Panc1 (cell line): ENCODE results near the gene COL26A1. TPM values are rescaled to one million over a fixed set of nuclear protein-coding genes. Genes with fewer than 3 reads are reported as not detected.

Experiments used
- ATAC-seq: fragments of 200-7000 bp; cut with Tn5 transposase; 2 replicates; pipeline ENCODE4 v1.9.1; 2020; ENCODE audit warnings: mild to moderate bottlenecking, moderate library complexity
- BruUV-seq: library from RNA; stranded (reverse); fragments of 400-500 nt; replicated peaks from 2 replicates; lab custom pipeline; 2021; lab: Mats Ljungman, UMichigan
- CTCF ChIA-PET: fragments of 300-600 bp; sonication (Branson Sonifier 250); formaldehyde crosslinking; loops from one replicate; lab custom pipeline; 2022; ENCODE audit warnings: antibody characterized with exemption; lab: Charles Lee
- POLR2A ChIA-PET: fragments of 300-600 bp; sonication (Branson Sonifier 250); formaldehyde crosslinking; loops from one replicate; lab custom pipeline; 2022; ENCODE audit warnings: antibody characterized with exemption; lab: Charles Lee
- DNase-seq: peaks from one replicate; pipeline ENCODE4 v3.0.0-alpha.2; 2010; ENCODE audit warnings: low read depth, low spot score
- H3K27ac ChIP-seq: 2 replicates; pipeline ENCODE4 v1.5.1; 2011; ENCODE audit warnings: mild to moderate bottlenecking, low read length, inconsistent platforms
- H3K27me3 ChIP-seq: fragments of 200-500 bp; sonication (Bioruptor generic); 2 replicates; pipeline ENCODE4 v1.6.0; 2014; ENCODE audit warnings: low read length, inconsistent platforms; ENCODE audit not compliant: control insufficient read depth, insufficient read depth
- H3K36me3 ChIP-seq: fragments of 200-500 bp; sonication (Bioruptor generic); 2 replicates; pipeline ENCODE4 v1.5.1; 2014; ENCODE audit warnings: inconsistent platforms, mild to moderate bottlenecking, low read length, moderate library complexity; ENCODE audit not compliant: control insufficient read depth, insufficient read depth
- H3K4me1 ChIP-seq: 2 replicates; pipeline ENCODE4 v1.5.1; 2011; ENCODE audit warnings: inconsistent platforms, mild to moderate bottlenecking, low read length, moderate library complexity; ENCODE audit not compliant: control insufficient read depth, insufficient read depth
- H3K4me3 ChIP-seq, 2 experiments: 2 replicates each; pipeline ENCODE4 v1.5.1; 2011 to 2012; ENCODE audit warnings: low read depth in 2 of 2, low read length in 2 of 2, mild to moderate bottlenecking in 2 of 2, inconsistent platforms in 1 of 2, moderate library complexity in 1 of 2
- H3K9me3 ChIP-seq: fragments of 200-500 bp; sonication (Bioruptor generic); 2 replicates; pipeline ENCODE4 v1.5.1; 2014; ENCODE audit warnings: low read depth, mild to moderate bottlenecking, inconsistent platforms, low read length, moderate library complexity; ENCODE audit not compliant: control insufficient read depth, insufficient read depth
- POLR2AphosphoS5 ChIP-seq: IDR thresholded peaks from 2 replicates; pipeline ENCODE4 v1.6.1; 2012; ENCODE audit warnings: mild to moderate bottlenecking, low read depth, low read length, moderate library complexity
- SIN3A ChIP-seq: IDR thresholded peaks from 2 replicates; pipeline ENCODE4 v1.6.1; 2012; ENCODE audit warnings: low read depth, mild to moderate bottlenecking, low read length, moderate library complexity, borderline replicate concordance; ENCODE audit not compliant: insufficient read depth
- TCF7L2 ChIP-seq: IDR thresholded peaks from 2 replicates; pipeline ENCODE4 v1.6.1; 2011; ENCODE audit warnings: mild to moderate bottlenecking, low read depth, low read length, inconsistent platforms
- in situ Hi-C: cut with HindIII; loops from 2 replicates; pipeline ENCODE4 v1.10.0; 2016; ENCODE audit warnings: low sequenced_read_pairs, low pct_unique_long_range_greater_than_20kb
- intact Hi-C: fragments of 100-400 bp; cut with micrococcal nuclease; formaldehyde crosslinking; loops from one replicate; pipeline ENCODE4 v1.10.0; 2022; ENCODE audit not compliant: unreplicated experiment
- total RNA-seq: library from RNA; stranded (reverse); gene quantifications from one replicate; pipeline ENCODE4 v1.2.1, GENCODE V29; 2021; ENCODE audit not compliant: unreplicated experiment
- TF ChIP-seq, protein P1 (sequence below), 2 experiments: IDR thresholded peaks; 2 replicates each; pipeline ENCODE4 v1.6.1; 2011 to 2012; ENCODE audit warnings: low read depth in 2 of 2, control low read depth in 1 of 2, low read length in 1 of 2, mild to moderate bottlenecking in 1 of 2, moderate library complexity in 1 of 2; ENCODE audit not compliant: insufficient read depth in 1 of 2
- TF ChIP-seq, protein P2 (sequence below): fragments of 450-650 bp; IDR thresholded peaks from 2 replicates; pipeline ENCODE4 v1.5.1; 2017; ENCODE audit warnings: mild to moderate bottlenecking

COL26A1 gene
- total RNA-seq, 1 experiment from 2014 or later, result 25.8 TPM

DNA sequence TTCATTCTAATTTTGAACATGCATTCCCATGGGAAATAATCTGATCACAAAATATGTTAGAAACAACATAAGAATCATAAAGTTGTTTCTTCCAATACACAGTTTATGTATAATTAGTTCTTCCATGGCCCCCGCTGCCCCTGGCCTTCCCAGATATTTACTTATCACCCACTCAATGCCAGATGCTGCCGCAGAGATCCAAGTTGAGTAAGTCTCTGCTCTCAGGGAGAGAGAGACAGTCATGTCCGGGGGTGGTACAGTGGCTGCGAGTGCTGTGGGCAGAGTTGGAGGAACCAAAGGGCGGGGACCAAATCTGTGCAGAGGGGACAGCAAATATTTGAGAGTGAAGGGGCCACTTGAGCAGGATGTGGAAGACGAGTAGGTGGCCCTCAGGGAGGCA is 37.1 kb downstream of the COL26A1 start:
- DNase-seq (no peak), ATAC-seq (no peak)
- peaks cover 22% of the 10 kb centered on the region for H3K4me1 ChIP-seq
- H3K4me3 ChIP-seq, result no peak overlapping the region
- H3K9me3 ChIP-seq, result no peaks in the 10 kb centered on the region
- no peaks in the 10 kb centered on the region for H3K36me3 ChIP-seq
- intact Hi-C loops (no loop called here), in situ Hi-C loops (no loop called here)
- ChIA-PET POLR2A (interaction anchor here (0.6 kb wide), 1 partner anchor 638 kb away, joined by 3 read pairs; no protein-coding TSS in a partner anchor), CTCF (no interaction called here)
- peak overlapping the region; percentile 58; the same call in 1 of the 2 replicates for H3K27ac ChIP-seq
- no peak for TF ChIP-seq TCF7L2
- TF ChIP-seq, protein P1, sequence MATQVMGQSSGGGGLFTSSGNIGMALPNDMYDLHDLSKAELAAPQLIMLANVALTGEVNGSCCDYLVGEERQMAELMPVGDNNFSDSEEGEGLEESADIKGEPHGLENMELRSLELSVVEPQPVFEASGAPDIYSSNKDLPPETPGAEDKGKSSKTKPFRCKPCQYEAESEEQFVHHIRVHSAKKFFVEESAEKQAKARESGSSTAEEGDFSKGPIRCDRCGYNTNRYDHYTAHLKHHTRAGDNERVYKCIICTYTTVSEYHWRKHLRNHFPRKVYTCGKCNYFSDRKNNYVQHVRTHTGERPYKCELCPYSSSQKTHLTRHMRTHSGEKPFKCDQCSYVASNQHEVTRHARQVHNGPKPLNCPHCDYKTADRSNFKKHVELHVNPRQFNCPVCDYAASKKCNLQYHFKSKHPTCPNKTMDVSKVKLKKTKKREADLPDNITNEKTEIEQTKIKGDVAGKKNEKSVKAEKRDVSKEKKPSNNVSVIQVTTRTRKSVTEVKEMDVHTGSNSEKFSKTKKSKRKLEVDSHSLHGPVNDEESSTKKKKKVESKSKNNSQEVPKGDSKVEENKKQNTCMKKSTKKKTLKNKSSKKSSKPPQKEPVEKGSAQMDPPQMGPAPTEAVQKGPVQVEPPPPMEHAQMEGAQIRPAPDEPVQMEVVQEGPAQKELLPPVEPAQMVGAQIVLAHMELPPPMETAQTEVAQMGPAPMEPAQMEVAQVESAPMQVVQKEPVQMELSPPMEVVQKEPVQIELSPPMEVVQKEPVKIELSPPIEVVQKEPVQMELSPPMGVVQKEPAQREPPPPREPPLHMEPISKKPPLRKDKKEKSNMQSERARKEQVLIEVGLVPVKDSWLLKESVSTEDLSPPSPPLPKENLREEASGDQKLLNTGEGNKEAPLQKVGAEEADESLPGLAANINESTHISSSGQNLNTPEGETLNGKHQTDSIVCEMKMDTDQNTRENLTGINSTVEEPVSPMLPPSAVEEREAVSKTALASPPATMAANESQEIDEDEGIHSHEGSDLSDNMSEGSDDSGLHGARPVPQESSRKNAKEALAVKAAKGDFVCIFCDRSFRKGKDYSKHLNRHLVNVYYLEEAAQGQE (IDR thresholded peaks at IDR 0.05; ENCODE audit: insufficient read depth in 1 of 2, low read depth in 2 of 2, low read length in 1 of 2), result no peak
- TF ChIP-seq POLR2AphosphoS5, result no peak
- TF ChIP-seq, protein P2, sequence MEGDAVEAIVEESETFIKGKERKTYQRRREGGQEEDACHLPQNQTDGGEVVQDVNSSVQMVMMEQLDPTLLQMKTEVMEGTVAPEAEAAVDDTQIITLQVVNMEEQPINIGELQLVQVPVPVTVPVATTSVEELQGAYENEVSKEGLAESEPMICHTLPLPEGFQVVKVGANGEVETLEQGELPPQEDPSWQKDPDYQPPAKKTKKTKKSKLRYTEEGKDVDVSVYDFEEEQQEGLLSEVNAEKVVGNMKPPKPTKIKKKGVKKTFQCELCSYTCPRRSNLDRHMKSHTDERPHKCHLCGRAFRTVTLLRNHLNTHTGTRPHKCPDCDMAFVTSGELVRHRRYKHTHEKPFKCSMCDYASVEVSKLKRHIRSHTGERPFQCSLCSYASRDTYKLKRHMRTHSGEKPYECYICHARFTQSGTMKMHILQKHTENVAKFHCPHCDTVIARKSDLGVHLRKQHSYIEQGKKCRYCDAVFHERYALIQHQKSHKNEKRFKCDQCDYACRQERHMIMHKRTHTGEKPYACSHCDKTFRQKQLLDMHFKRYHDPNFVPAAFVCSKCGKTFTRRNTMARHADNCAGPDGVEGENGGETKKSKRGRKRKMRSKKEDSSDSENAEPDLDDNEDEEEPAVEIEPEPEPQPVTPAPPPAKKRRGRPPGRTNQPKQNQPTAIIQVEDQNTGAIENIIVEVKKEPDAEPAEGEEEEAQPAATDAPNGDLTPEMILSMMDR, result no peak
- no peak for TF ChIP-seq SIN3A
- H3K27me3 ChIP-seq, result no peaks in the 10 kb centered on the region; the same call in 1 of the 2 replicates
- no TSS peak for BruUV-seq

DNA sequence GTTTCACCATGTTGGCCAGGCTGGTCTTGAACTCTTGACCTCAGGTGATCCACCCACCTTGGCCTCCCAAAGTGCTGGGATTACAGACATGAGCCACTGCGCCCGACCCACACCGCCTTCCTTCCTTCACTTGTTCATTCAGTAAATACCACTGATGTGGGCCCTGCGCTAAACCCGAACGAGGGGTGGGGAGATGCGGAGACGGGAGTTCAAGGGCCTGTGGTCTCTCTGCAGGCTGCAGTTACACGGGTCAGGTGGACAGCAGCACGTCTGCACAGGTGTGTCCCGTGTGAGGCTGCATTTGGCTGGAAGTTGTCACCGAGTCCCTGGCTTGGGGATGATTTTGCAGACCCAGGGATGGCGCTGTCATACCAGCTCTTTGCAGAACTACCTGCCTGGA is 38.1 kb downstream of the COL26A1 start:
- no TSS peak for BruUV-seq
- Histone ChIP-seq H3K9me3 (no peaks in the 10 kb centered on the region), H3K4me1 (peaks cover 22% of the 10 kb centered on the region), H3K27ac (peak overlapping the region; percentile 68), H3K36me3 (no peaks in the 10 kb centered on the region), H3K27me3 (no peaks in the 10 kb centered on the region; the same call in 1 of the 2 replicates), H3K4me3 (no peak overlapping the region)
- ChIA-PET CTCF (interaction anchor here (0.9 to 1.0 kb wide), 2 partner anchors 26 to 38 kb away, joined by 4 to 13 read pairs; partner anchors contain the start of gene COL26A1), POLR2A (no interaction called here)
- intact Hi-C loops, result no loop called here
- TF ChIP-seq, protein P2, result no peak
- TF ChIP-seq SIN3A (no peak), TCF7L2 (no peak), POLR2AphosphoS5 (no peak)
- TF ChIP-seq, protein P1 (IDR thresholded peaks at IDR 0.05; ENCODE audit: insufficient read depth in 1 of 2, low read depth in 2 of 2, low read length in 1 of 2), result no peak
- DNase-seq (no peak), ATAC-seq (no peak)
- in situ Hi-C loops, result no loop called here
